Uterus (tissue), 4 donors: ENCODE data around the gene TFEC. TPM values are rescaled to one million over a fixed set of nuclear protein-coding genes. Genes with fewer than 3 reads are reported as not detected.
A peak's percentile ranks its signal among the peaks of the same experiment; 100 is the strongest.

Experiments
- DNase-seq, 2 donors: peaks; one replicate each; pipeline ENCODE4 v3.0.0-alpha.2; 2019 to 2020
- H3K27ac ChIP-seq, 2 donors: fragments of 200-600 bp; sonication (generic); 1 replicate in 1 of 2; 2 replicates in 1 of 2; pipeline ENCODE4 v1.5.1; 2016 to 2018
- H3K27me3 ChIP-seq, 2 donors: fragments of 200-600 bp; sonication (generic); one replicate each; pipeline ENCODE4 v1.5.1; 2018 to 2019; ENCODE audit warnings: control low read depth in 1 of 2
- H3K36me3 ChIP-seq, 2 donors: fragments of 200-600 bp; sonication (generic); one replicate each; pipeline ENCODE4 v1.5.1; 2019; ENCODE audit warnings: control low read depth in 1 of 2
- H3K4me1 ChIP-seq, 2 donors: fragments of 200-600 bp; sonication (generic); one replicate each; pipeline ENCODE4 v1.5.1; 2018 to 2019; ENCODE audit warnings: control low read depth in 1 of 2
- H3K4me3 ChIP-seq, 2 donors: fragments of 200-600 bp; sonication (generic); 1 replicate in 1 of 2; 2 replicates in 1 of 2; pipeline ENCODE4 v1.5.1; 2018 to 2019; ENCODE audit warnings: mild to moderate bottlenecking in 1 of 2
- H3K9me3 ChIP-seq, 2 donors: fragments of 200-600 bp; sonication (generic); one replicate each; pipeline ENCODE4 v1.5.1; 2019; ENCODE audit warnings: control low read depth in 1 of 2
- CTCF ChIP-seq, 4 experiments: fragments of 200-600 bp in 2 of 4; fragments of 450-650 bp in 2 of 4; sonication (generic) in 2 of 4; IDR thresholded peaks; one replicate each; pipeline ENCODE4 v1.5.1; 2016 to 2019; ENCODE audit warnings: antibody characterized with exemption in 4 of 4, mild to moderate bottlenecking in 2 of 4, moderate library complexity in 1 of 4
- POLR2A ChIP-seq, 2 donors: fragments of 450-650 bp; IDR thresholded peaks; one replicate each; pipeline ENCODE4 v1.6.1; 2016; ENCODE audit warnings: antibody characterized with exemption in 2 of 2, mild to moderate bottlenecking in 1 of 2, moderate library complexity in 1 of 2
- intact Hi-C: fragments of 100-400 bp; cut with DNase I; formaldehyde crosslinking; loops from one replicate; pipeline ENCODE4 v1.15.1; 2023; ENCODE audit warnings: low total_unique reads
- total RNA-seq, 4 donors: library from RNA; depleted of rRNA in 3 of 4; stranded (reverse); fragments of >200 nt in 3 of 4; gene quantifications; one replicate each; pipeline versions ENCODE4 v1.1.0 to v1.2.4, GENCODE V29; 2014 to 2023
- donor health status: DM: yes; HTN: yes; CAD: no.

The TFEC gene
- total RNA-seq, 4 donors from 2014 or later = 0.51 to 4.4 (median 1.8) TPM

GRCh38 chr7:115924411-115924810 lies 106.2 kb downstream of the TFEC start:
- intact Hi-C loops = no loop called here
- no peaks in the 10 kb centered on the region for H3K4me1 ChIP-seq
- TF ChIP-seq POLR2A (IDR thresholded peaks at IDR 0.05) (no peak), CTCF (IDR thresholded peaks at IDR 0.05) (no peak)
- no peak overlapping the region for H3K27ac ChIP-seq
- no peaks in the 10 kb centered on the region for H3K27me3 ChIP-seq
- no peak for DNase-seq
- no peaks in the 10 kb centered on the region for H3K9me3 ChIP-seq
- no peak overlapping the region for H3K4me3 ChIP-seq
- H3K36me3 ChIP-seq = no peaks in the 10 kb centered on the region

GRCh38 chr7:115920367-115920766 lies 110.2 kb downstream of the TFEC start:
- intact Hi-C loops = no loop called here
- no peaks in the 10 kb centered on the region for H3K4me1 ChIP-seq
- no peaks in the 10 kb centered on the region for H3K27me3 ChIP-seq
- H3K27ac ChIP-seq = no peak overlapping the region
- H3K9me3 ChIP-seq = no peaks in the 10 kb centered on the region
- no peak for TF ChIP-seq POLR2A (IDR thresholded peaks at IDR 0.05)
- no peaks in the 10 kb centered on the region for H3K36me3 ChIP-seq
- DNase-seq = no peak
- H3K4me3 ChIP-seq = no peak overlapping the region

DNA sequence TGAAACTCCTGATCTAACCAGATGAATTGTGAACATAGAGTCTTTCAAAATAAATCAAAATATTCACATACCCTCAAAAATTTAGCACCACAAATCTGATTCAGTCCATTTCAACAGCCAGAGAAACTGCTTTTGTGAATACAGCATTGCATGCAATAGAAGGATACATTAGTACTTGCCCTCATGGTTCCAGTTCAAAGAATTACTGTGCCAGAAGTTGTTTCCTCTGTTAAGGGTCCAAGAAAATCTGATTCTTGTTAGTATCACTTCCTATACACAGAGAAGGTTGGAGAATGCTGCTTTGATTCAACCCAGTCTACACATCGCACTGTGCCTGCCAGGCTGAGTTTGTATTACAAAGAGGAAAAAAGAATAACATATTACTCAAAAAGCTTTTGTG lies 115.6 kb downstream of the TFEC start:
- Histone ChIP-seq H3K27ac (no peak overlapping the region), H3K4me3 (no peak overlapping the region), H3K4me1 (no peaks in the 10 kb centered on the region), H3K36me3 (no peaks in the 10 kb centered on the region), H3K9me3 (no peaks in the 10 kb centered on the region), H3K27me3 (no peaks in the 10 kb centered on the region)
- no peak for DNase-seq
- intact Hi-C loops = no loop called here
- no peak for TF ChIP-seq CTCF (IDR thresholded peaks at IDR 0.05)
- no peak for TF ChIP-seq POLR2A (IDR thresholded peaks at IDR 0.05)

DNA sequence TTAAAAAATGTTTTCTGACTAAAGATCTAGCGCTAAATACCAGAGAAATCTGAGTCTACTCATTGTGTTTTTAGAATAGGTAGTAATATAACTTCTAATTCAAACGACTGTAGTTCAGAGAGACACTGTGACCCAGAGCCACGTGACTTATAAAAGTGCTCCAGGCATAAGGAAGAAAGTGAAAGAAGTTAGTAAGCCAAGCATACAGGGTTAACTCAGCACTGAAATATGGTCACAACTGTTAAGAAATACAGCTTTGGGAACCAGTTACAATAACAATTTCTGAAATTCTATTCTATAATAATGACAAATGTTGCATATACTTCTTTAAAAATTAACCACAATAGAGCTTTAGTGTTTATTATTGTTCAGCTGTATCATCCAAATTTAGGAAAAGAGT lies 119.1 kb downstream of the TFEC start:
- TF ChIP-seq POLR2A (IDR thresholded peaks at IDR 0.05) = no peak
- TF ChIP-seq CTCF (IDR thresholded peaks at IDR 0.05) = no peak
- Histone ChIP-seq H3K4me1 (no peaks in the 10 kb centered on the region), H3K36me3 (no peaks in the 10 kb centered on the region), H3K27me3 (no peaks in the 10 kb centered on the region), H3K4me3 (no peak overlapping the region), H3K27ac (no peak overlapping the region), H3K9me3 (no peaks in the 10 kb centered on the region)
- DNase-seq = no peak
- intact Hi-C loops = no loop called here

DNA sequence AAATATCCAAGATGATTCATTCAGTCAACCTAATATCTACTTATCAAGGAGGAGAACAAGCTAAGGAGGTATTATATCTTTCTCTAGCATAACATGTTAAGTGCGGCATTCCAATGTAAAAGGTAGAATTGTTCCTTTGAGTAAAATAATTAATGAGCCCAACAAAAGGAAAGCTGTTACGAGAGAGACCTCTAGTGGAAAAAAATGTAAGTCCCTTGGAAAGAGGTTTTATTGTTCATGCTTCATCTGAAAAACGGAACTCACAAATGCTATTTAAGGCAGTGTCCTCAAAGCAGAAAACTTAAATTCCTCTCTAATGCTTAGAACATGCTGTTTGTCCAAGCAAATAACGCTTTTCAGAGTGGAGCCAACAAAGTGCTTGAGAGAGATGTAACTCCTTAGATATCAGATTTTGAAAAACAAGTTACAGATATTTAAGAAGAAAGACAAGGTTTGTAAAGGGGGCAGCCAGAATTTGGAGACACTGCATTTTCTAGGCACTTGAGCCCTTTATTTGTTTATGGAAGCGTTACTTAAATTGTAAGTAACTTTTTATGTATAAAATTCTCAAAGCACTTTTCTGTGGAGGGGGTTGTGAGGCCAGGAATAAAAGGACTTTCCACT lies 119.9 kb downstream of the TFEC start:
- TF ChIP-seq CTCF (IDR thresholded peaks at IDR 0.05) (peak; percentile 21 to 39 (median 28)), POLR2A (IDR thresholded peaks at IDR 0.05) (no peak)
- H3K27ac ChIP-seq = no peak overlapping the region
- DNase-seq = no peak
- intact Hi-C loops = no loop called here
- no peaks in the 10 kb centered on the region for H3K36me3 ChIP-seq
- no peaks in the 10 kb centered on the region for H3K4me1 ChIP-seq
- H3K27me3 ChIP-seq = no peaks in the 10 kb centered on the region
- H3K4me3 ChIP-seq = no peak overlapping the region
- H3K9me3 ChIP-seq = no peaks in the 10 kb centered on the region

DNA sequence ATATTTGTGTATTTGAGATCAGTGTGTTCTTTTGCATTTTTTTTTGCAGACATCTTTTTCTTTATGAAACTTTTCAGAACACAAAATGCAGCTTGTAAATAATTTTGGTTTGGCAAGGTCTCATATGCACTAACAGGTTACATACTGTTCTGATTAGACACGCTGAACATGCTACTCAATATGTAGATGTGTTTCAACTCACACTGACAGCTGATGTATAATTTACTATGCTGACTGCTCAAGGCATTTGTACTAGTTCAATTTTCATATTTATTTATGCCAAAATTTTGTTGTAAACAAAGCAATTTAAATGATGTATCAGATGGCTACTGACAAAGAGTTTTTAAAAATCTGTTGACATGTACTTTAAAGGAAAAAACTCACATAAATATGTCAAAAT lies 123.8 kb downstream of the TFEC start:
- no peak overlapping the region for H3K27ac ChIP-seq
- no peak for TF ChIP-seq POLR2A (IDR thresholded peaks at IDR 0.05)
- no peak for TF ChIP-seq CTCF (IDR thresholded peaks at IDR 0.05)
- no peaks in the 10 kb centered on the region for H3K36me3 ChIP-seq
- intact Hi-C loops = no loop called here
- DNase-seq = no peak
- no peak overlapping the region for H3K4me3 ChIP-seq
- H3K27me3 ChIP-seq = no peaks in the 10 kb centered on the region
- H3K9me3 ChIP-seq = no peaks in the 10 kb centered on the region
- no peaks in the 10 kb centered on the region for H3K4me1 ChIP-seq
